HG03039 (cell line): ENCODE data around the gene EWSR1.
"Not testable (repeated sequence)": the region's sequence is repeated elsewhere in the genome, so short reads cannot be mapped to it uniquely, and the experiment has no call there.

Experiments
- ATAC-seq: cut with Tn5 transposase; IDR thresholded peaks from one replicate; pipeline ENCODE4 v1.9.1; 2021; ENCODE audit warnings: mild to moderate bottlenecking, moderate library complexity; ENCODE audit not compliant: unreplicated experiment

Gene EWSR1

DNA sequence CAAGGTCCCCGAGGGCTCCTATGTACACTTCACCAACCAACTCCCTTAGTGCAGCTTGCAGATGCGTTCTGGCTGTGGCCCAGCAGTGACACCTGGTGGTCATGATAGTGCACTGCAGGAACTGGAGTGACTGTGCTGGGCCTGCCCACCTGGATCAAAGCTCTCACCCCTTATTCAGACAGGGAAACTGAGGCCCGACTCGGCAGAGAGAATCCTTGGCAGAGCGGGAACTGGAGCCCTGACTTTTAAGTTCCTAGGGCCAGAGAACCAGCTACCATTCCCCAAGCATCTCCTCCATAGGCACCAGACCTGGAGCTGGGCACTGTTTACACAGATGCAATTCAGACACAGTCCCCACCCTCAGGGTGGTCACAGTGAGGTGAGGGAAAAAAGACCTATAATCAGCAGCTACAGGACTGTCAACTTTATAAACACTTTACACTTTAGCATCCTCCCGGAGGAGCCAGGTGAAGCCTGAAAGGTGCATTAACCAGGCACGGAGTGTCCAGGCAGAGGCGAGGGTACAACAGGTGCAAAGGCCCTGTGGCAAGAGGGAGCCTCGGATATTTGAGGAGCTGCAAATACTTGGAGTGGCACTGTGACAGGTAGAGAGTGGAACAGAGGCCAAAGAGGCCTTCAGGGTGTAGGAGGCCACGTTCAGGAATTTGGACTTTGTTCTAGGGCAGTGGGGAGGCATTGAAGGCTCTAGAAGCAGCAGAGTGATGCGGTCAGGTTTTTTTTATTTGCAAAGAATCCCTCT is 22.3 kb upstream of the EWSR1 start:
- no peak for ATAC-seq

DNA sequence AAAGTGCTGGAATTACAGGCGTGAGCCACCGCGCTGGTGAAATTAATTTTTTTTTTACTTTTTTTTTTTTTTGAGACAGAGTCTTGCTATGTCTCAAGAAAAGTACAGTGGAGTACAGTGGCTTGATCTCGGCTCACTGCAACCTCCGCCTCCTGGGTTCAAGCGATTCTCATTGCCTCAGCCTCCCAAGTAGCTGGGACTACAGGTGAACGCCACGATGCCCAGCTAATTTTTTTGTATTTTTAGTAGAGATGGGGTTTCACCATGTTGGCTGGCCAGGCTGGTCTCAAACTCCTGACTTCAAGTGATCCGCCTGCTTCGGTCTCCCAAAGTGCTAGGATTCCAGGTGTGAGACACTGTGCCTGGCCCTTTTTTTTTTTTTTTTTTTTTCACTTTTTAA is 20.2 kb upstream of the EWSR1 start:
- not testable (repeated sequence) for ATAC-seq

DNA sequence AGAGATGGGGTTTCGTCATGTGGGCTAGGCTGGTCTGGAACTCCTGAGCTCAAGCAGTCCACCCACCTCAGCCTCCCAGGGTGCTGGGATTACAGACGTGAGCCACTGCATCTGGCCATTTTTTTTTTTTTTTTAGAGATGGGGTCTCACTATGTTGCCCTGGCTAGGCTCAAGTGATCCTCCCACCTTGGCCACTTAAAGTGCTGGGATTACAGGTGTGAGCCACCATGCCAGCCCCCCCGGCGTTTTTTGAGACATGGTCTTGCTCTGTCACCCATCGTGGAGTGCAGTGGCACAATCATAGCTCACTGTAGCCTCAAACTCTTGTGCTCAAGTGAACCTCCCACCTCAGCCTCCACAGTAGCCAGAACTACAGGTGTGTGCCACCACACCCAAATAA is 16.8 kb upstream of the EWSR1 start:
- ATAC-seq: no peak

DNA sequence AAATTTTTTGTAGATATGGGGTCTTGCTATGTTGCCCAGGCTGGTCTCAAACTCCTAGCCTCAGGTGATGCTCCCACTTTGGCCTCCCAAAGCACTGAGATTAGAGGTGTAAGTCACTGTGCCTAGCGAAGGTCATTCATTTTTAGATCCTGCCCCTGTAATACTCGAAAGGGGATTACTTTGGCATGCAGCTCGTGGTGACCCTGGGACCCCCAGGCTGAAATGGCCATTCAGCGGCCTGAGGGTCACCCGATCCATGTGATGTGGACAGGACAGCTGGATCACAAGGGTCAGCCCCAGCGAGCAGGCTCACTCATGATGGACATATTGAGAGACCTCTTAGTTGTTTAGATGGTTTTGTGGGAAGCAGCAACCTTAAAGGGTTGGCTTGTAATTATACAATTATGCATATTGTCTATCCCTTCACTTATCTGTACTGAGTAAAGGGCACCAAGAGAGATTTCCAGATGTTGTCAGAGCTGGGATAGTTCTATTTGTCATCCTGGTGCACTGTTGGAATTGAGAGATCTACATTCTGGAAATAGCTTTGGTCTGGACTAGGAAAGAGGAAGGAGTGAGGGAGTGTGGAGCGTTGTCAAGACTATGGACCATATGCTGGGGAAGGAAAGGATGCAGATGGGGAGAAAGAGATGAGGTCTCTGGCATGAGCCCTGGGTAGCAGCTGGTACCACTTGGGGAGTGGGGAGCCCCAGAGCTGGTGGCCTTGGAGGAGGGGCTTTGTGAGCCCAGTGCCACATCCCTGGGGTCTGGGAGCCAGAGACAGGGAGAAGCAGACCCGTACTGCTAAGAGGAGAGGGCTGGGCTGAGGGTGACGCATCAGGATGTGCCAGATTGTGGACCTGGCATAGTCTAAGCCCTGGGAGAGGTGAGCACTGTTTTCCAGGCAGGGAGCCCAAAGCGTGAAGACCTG is 15.8 kb upstream of the EWSR1 start:
- no peak for ATAC-seq

DNA sequence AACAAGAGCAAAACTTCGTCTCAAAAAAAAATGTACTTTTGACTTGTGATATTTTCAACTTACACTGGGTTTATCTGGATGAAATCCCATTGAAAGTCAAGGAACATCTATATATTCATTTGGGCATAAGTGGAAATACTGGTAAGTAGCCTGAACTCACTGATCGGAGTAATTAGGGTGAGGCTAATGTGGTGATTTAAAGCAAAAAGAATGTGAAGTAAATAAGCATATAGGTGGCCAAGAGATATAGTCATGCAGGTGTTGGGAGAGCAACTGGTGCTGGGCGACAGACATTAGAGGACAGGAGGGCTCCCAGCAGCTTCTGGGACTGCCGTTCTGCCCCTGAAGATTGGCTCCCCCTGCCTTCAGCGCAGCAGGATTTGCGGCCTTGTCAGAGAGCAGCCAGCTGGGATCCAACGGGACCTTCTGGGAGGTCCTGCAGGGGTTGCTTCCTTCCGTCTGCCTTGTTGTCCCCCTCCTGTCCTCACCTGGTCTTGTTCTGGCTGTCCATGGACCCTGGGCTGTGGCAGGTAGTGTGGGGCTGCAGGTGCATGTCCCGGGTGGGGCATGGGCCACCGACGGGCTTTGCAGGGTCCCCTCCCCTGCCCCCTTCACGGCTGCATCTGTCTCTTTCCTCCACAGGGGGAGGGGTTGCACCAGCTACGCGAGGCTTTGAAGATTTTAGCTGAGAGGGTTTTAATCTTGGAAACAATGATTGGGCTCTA is 14.3 kb upstream of the EWSR1 start:
- ATAC-seq: no peak

DNA sequence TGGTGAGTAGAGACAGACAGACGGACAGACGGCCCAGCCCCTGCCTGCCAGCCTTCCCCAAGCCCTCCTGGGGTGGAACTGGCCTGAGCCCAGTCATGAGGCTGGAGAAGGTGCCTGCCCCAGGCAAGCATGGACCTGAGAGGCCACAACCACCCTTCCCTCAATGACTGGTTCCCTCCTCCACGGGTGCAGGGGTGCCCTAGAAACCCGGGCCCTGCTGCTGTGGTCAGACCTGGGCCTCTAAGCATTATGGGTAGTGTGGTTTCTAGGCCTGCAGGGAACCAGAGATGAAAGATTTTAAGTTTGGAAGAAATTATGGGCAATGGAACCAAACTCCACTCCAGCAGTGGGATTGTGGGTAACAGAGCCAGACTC is 13.8 kb upstream of the EWSR1 start:
- ATAC-seq: no peak

DNA sequence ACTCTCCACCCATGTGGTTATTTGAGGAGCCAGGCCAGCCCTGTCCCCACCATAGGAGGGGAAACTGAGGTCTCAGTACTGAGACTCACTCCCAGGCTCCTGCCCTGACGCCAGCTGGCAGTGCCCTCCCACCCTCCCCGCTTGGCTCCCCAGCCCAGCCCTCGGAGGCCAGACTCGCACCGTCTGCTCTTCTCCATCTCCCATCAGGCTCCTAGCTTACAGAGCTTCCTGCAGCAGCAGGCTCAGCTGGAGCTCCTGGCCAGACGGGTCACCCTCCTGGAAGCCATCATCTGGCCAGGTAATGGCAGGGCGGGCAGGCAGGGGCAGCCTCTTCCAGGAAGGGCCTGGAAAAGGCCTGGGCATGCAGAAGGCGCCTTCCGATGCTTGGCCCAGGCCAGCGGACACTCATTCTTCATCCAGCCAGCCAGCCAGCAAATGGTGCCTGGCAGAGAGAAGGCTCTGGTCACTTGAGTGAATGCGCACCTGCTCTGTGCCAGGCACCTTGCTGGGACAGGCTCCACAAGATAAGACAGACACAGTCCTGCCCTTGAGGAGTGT is 12.9 kb upstream of the EWSR1 start:
- ATAC-seq: no peak

DNA sequence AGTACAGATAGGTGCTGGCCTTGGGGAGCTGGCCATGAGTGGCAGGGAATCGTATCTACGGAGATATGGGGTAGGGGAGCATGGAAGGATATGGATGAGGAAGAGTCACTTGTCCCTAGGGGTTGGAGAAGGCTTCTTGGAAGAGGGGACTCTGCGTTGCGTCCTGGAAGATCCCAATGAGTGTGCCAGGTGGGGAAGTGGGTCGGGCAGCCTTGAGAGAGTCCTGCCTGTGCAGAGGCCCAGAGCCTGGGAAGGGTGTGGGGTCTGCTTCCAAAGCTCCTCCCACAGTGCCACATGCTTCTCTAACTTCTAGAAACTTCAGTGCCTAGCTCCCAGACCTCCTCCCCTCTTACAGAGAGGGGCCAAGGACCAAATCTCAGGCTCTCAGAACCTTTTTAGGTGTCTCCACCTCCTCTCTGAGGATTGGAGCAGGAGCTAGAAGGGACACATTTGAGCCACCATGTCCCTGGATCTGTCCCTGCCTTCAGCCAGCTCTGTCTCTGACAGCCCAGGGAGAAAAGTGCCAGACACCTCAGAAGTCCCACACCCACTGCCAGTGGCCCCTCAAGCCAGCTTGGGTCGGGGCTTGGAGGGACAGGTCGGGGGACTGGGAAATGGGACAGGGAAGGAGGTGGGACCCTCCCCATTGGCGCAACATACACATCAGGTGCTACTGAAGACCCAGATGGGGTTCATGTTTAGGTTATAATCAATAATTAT is 11.3 kb upstream of the EWSR1 start:
- no peak for ATAC-seq

DNA sequence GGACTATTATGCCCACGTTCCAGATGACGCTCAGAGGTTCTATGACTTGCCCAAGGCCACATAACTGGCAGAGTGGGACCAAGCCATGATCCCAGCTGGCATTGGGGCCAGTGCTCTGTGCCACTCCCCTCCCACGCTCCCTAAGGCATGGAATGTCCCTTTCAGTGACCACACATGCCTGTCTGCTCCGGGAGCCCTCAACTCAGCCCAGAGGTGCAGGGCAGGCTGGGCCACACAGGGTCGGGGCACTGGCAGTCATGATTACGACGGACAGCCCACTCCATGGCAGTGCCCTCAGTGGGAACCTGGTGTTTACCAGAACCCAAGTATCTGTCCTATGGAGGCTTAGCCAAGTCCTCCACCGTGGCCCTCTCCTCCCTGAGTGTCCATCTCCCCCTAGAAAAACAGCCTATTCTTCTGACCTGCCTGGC is 10.3 kb upstream of the EWSR1 start:
- no peak for ATAC-seq

DNA sequence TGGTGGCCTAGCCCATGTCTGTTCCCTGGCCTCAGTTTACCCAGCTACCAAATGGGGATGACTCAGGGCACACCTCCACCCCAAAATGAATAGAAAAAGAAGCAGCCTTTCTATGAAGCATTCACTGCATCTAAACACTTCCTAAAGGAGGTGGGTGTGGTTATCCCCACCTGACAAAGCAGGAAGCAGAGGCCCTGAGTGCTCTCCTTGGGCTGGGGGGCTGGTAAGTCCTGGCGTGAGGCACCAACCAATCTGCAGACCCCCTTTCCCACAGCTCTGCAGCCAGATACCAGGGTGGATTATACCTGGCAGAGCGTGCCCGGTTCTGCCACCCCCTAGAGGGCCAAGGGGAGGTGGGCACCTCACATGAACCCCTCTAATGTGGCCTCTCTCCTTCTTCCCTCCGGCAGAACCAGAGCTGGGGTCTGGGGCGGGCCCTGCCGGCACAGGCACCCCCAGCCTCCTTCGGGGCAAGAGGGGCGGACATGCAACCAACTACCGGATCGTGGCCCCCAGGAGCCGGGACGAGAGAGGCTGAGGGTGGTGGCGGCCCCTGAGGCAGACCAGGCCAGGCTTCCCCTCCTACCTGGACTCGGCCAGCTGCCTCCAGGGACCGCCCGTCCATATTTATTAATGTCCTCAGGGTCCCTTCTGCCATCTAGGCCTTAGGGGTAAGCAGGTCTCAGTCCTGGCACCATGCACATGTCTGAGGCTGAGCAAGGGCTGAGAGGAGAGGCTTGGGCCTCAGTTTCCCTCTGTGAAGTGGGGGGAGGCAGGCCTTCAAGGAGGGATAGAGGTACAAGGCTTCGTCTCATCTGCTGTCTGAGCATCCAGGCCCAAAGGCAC is 9.4 kb upstream of the EWSR1 start:
- ATAC-seq: no peak

DNA sequence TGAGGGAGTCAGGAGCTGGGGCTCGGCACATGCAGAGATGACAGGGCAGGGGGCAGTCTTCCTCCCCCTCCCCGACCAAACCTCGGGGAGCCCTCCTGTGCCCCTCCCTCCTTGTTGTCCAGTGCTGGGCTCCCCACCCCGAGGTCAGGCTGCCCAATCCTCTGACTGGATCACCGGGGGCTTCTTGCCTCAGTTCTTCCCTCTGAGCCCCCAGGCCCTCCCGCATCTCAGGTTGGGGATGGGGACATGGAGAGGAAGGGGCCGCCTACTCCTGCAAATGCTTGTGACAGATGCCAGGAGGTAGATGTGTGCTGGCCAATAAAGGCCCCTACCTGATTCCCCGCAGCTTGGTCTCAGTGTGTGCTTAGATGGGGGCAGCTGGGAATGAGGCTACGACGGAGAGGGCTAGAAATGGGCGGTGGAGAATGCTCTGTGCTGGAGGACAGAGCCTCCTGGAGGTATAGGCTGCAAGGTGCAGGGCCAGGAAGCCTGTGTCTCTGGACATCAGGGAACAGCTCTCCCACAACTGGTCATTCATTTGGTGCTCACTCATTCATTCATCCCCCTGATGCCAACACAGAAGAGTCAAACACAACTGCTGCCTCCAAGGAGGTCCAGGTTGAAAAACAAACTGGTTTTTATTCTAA is 8.7 kb upstream of the EWSR1 start:
- ATAC-seq: no peak

DNA sequence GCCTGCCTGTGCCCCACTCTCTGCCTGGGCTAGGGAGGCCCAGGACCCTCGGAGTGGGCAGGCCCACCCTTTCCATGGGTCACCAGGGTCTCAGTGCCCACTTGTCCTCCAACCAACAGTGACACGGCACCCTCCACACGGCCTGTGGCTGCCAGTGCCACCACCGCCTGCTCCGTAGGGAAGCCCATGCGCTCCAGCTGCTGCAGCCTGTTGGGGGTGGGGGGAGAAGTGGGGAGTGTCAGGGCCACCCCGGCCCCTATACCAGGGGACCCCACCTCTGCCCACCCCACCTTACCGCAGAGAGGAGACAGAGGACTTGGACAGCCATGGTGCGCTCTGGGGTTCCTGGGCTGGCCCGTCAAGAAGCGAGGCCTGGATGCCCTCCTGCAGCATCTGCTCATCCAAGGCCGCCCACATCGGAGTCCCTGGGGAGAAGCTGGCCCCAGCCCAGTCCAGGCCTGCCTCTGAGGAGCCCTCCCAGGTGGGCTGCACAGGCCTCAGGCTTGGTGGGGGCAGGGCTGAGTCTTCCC is 8.0 kb upstream of the EWSR1 start:
- ATAC-seq: no peak

DNA sequence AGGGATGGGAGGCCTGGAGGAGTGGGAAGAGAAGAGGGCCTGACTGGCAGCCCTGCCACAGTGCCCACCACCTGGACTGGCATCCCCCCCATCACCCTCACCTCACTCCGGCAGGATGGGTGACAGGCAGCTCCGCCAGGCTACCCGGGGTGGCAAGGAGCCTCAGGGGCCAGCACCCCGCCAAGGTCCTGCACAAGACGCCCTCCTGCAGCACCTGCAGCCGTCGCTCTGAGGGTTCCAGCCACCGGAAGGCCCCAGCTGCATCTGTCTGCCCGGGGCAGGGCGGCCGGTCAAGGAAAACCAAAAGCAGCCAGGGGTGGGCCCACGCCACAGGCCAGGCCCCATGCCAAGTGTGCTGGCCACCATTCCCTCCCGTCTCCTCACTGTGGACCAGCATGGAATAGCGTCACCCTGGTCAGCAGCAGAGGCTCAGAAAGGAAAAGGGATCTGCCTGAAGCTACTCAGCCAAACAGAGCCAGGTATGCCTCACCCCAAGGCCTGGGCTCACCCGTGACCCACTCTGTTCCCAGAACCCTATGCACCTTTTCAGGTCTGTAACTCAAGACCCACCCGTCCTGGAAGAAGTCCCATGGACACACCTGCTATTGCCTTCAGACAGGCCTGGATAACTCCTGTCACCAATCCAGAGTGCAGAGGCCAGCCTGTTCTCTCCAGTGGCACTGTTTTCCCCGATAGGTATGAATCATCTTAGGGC is 7.3 kb upstream of the EWSR1 start:
- no peak for ATAC-seq

DNA sequence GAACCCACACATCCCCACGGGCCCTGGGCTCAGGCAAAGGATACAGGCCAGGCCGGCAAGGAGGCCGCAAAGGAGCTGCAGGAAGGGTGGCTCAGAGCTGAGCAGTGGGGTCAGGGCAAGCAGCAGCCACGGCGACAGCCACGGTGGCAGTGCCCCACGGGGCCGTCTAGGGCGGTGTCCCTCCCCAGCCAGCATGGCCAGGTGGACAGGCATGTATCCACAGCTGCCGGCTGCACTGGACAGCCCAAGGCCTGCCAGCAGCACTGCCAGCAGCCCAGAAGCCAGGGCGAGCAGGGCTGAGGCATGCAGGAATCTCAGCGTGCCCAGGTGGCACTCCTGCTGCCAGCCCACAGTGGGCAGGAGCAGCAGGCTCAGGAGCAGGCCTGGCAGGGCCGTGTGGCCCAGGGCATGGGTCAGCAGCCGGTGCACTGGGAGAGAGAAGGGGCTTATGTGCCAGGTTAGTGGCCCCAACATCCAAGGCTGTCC is 4.2 kb upstream of the EWSR1 start:
- no peak for ATAC-seq

DNA sequence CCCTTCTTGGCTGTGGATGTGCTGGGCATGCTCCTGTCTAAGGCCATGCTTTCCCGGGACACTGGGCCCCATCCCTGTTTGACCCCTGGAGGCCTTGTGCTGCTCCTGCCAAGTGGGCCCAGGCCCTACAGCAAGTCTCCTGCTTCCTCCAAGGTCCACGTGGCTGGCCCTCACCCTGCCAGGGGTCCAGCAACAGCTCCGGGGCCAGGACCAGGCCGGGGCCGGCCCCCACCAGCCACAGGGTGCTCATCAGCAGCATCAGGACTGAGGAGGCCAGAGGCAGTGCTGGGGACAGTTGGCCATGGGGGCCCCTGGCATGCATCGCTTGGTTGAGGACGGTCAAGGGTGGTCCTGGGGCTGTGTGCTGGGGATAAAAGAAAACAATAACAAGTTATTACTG is 2.8 kb upstream of the EWSR1 start:
- no peak for ATAC-seq

DNA sequence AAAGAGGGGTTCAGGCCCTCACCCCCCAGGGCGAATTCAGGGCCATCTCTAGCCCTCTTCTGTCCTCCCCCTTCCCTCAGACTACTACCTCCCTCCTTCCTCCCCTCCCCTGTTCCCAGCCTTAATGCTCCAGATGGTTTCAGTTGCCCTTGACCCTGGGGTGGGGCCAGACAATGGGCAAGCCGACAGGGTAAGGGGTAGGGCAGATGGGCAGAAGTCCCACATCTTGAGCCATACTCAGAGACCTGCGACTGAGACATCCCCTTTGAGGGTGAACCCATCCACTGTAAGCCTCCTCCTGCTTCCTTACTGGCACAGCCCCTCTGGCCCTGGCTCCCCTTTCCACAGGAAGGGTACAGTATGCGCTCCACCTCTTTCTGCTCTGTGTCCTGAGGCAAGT is 2.1 kb upstream of the EWSR1 start:
- no peak for ATAC-seq

DNA sequence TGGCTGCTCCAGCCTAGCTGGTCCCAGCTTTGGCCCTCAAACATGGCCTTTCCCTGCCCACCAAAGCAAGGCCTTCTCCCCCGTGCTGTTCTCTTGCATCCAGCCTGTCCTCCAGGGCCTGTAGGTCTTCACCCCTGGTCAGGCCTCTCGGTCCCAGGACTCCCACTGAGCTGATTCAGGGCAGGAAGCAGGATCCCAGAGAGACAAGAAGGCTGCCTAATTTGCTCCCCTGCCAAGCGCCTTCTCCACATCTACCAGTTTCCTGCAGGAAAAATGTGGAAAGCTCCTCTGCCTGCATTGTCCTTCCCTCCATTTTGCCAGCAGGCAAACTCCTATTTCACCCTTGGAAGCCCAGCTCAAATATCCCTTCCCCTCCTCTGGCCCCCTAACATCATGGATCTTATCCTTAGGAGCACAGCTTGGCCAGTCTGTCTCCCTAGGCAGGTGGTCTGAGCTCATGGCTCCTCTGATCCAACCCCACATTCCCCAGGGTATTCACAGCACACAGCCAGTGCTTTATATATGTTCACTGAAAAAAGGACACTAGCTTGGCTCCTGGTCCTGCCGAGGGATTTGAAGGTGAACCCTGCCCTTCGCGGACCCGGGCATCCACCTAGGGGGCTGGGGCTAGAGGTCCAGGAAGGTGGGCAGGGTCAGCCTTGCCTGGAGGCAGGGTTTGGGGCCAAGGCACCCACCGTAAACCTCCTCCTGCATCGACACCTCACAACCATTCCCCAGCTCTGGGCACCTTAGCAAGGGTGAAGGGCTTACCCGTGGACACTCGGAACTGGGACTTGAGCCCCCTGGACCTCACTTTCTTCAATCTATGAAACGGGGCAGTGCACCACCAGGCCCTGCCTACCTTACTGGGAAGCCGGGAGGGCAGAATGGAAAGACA is 1.3 kb upstream of the EWSR1 start:
- ATAC-seq: no peak
